ENCODE results near the gene VPS13C. TPM values are rescaled to one million over a fixed set of nuclear protein-coding genes. Genes with fewer than 3 reads are reported as not detected.
"Not testable (repeated sequence)": the region's sequence is repeated elsewhere in the genome, so short reads cannot be mapped to it uniquely, and the experiment has no call there.

The VPS13C gene
- polyA plus RNA-seq, 2 donors: 3.5 to 3.6 TPM

GRCh38 chr15:62027263-62027565 is 33.0 kb downstream of the VPS13C start:
- WGBS, 2 donors: 90 to 92% methylated on average over 3 of the region's 3 CpGs
- no peaks in the 10 kb centered on the region for H3K9me3 ChIP-seq (ENCODE audit: control insufficient read depth in 2 of 2, insufficient read depth in 1 of 2, low read depth in 1 of 2, low read length in 1 of 2)
- H3K27ac ChIP-seq (ENCODE audit: low read depth in 2 of 2, low read length in 1 of 2): no peak overlapping the region
- H3K4me3 ChIP-seq (ENCODE audit: low read depth in 1 of 2, low read length in 2 of 2): no peak overlapping the region
- no peaks in the 10 kb centered on the region for H3K27me3 ChIP-seq (ENCODE audit: control insufficient read depth in 1 of 2, insufficient read depth in 2 of 2, low read length in 2 of 2)
- H3K4me1 ChIP-seq (ENCODE audit: control insufficient read depth in 2 of 2, insufficient read depth in 2 of 2, low read length in 1 of 2): no peaks in the 10 kb centered on the region
- H3K36me3 ChIP-seq (ENCODE audit: control insufficient read depth in 2 of 2, insufficient read depth in 2 of 2, low read length in 1 of 2): no peaks in the 10 kb centered on the region

GRCh38 chr15:62026487-62027262 is 33.6 kb downstream of the VPS13C start:
- 77 to 87% methylated on average over 2 of the region's 2 CpGs for WGBS, 2 donors
- H3K9me3 ChIP-seq (ENCODE audit: control insufficient read depth in 2 of 2, insufficient read depth in 1 of 2, low read depth in 1 of 2, low read length in 1 of 2): no peaks in the 10 kb centered on the region

GRCh38 chr15:62021991-62022600 is 38.2 kb downstream of the VPS13C start:
- Histone ChIP-seq H3K27me3 (ENCODE audit: control insufficient read depth in 1 of 2, insufficient read depth in 2 of 2, low read length in 2 of 2) (no peaks in the 10 kb centered on the region), H3K36me3 (ENCODE audit: control insufficient read depth in 2 of 2, insufficient read depth in 2 of 2, low read length in 1 of 2) (no peaks in the 10 kb centered on the region), H3K27ac (ENCODE audit: low read depth in 2 of 2, low read length in 1 of 2) (no peak overlapping the region), H3K4me1 (ENCODE audit: control insufficient read depth in 2 of 2, insufficient read depth in 2 of 2, low read length in 1 of 2) (no peaks in the 10 kb centered on the region), H3K4me3 (ENCODE audit: low read depth in 1 of 2, low read length in 2 of 2) (no peak overlapping the region), H3K9me3 (ENCODE audit: control insufficient read depth in 2 of 2, insufficient read depth in 1 of 2, low read depth in 1 of 2, low read length in 1 of 2) (no peaks in the 10 kb centered on the region)
- WGBS, 2 donors: 96 to 97% methylated on average over 3 of the region's 3 CpGs

More at GRCh38 chr15:62026487-62027262, 33.6 kb downstream of the VPS13C start:
- H3K4me1 ChIP-seq (ENCODE audit: control insufficient read depth in 2 of 2, insufficient read depth in 2 of 2, low read length in 1 of 2): no peaks in the 10 kb centered on the region
- H3K36me3 ChIP-seq (ENCODE audit: control insufficient read depth in 2 of 2, insufficient read depth in 2 of 2, low read length in 1 of 2): no peaks in the 10 kb centered on the region
- H3K27me3 ChIP-seq (ENCODE audit: control insufficient read depth in 1 of 2, insufficient read depth in 2 of 2, low read length in 2 of 2): no peaks in the 10 kb centered on the region
- H3K4me3 ChIP-seq (ENCODE audit: low read depth in 1 of 2, low read length in 2 of 2): no peak overlapping the region
- H3K27ac ChIP-seq (ENCODE audit: low read depth in 2 of 2, low read length in 1 of 2): no peak overlapping the region

- H3K27me3 ChIP-seq (ENCODE audit: control insufficient read depth in 1 of 2, insufficient read depth in 2 of 2, low read length in 2 of 2): no peaks in the 10 kb centered on the region
- H3K4me1 ChIP-seq (ENCODE audit: control insufficient read depth in 2 of 2, insufficient read depth in 2 of 2, low read length in 1 of 2): no peaks in the 10 kb centered on the region
- 92 to 97% methylated on average over 3 of the region's 3 CpGs for WGBS, 2 donors
Measured at GRCh38 chr15:62020576-62021160, 39.6 kb downstream of the VPS13C start.

GRCh38 chr15:62005354-62005753 is 54.9 kb downstream of the VPS13C start:
- not testable (repeated sequence) for H3K27me3 ChIP-seq (ENCODE audit: control insufficient read depth in 1 of 2, insufficient read depth in 2 of 2, low read length in 2 of 2); H3K4me1 ChIP-seq (ENCODE audit: control insufficient read depth in 2 of 2, insufficient read depth in 2 of 2, low read length in 1 of 2); H3K4me3 ChIP-seq (ENCODE audit: low read depth in 1 of 2, low read length in 2 of 2); H3K36me3 ChIP-seq (ENCODE audit: control insufficient read depth in 2 of 2, insufficient read depth in 2 of 2, low read length in 1 of 2); H3K9me3 ChIP-seq (ENCODE audit: control insufficient read depth in 2 of 2, insufficient read depth in 1 of 2, low read depth in 1 of 2, low read length in 1 of 2); H3K27ac ChIP-seq (ENCODE audit: low read depth in 2 of 2, low read length in 1 of 2)
- WGBS, 2 donors: 98 to 100% methylated on average over 5 of the region's 7 CpGs

More at GRCh38 chr15:62020576-62021160, 39.6 kb downstream of the VPS13C start:
- Histone ChIP-seq H3K9me3 (ENCODE audit: control insufficient read depth in 2 of 2, insufficient read depth in 1 of 2, low read depth in 1 of 2, low read length in 1 of 2) (no peaks in the 10 kb centered on the region), H3K27ac (ENCODE audit: low read depth in 2 of 2, low read length in 1 of 2) (no peak overlapping the region), H3K4me3 (ENCODE audit: low read depth in 1 of 2, low read length in 2 of 2) (no peak overlapping the region), H3K36me3 (ENCODE audit: control insufficient read depth in 2 of 2, insufficient read depth in 2 of 2, low read length in 1 of 2) (no peaks in the 10 kb centered on the region)

DNA sequence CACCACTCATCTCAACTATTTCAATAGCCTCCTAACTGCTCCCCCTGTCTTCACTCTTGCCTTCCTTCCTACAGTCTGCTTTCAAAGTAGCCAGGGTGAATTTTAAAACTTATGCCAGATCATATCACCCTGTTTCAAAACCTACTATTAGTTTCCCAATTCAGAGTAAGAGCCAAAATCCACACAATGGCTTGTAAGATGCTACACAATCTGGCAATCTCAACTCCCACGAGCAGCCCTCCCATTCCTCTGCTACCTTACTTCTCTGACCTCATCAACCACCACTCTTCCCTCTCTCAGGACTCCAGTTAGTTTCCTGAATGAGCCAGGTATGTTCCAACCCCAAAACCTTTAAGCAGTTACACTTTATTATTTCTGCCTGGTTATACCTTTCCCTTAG is 62.5 kb downstream of the VPS13C start:
- Histone ChIP-seq H3K36me3 (ENCODE audit: control insufficient read depth in 2 of 2, insufficient read depth in 2 of 2, low read length in 1 of 2) (no peaks in the 10 kb centered on the region), H3K27me3 (ENCODE audit: control insufficient read depth in 1 of 2, insufficient read depth in 2 of 2, low read length in 2 of 2) (no peaks in the 10 kb centered on the region), H3K4me3 (ENCODE audit: low read depth in 1 of 2, low read length in 2 of 2) (no peak overlapping the region), H3K9me3 (ENCODE audit: control insufficient read depth in 2 of 2, insufficient read depth in 1 of 2, low read depth in 1 of 2, low read length in 1 of 2) (no peaks in the 10 kb centered on the region), H3K4me1 (ENCODE audit: control insufficient read depth in 2 of 2, insufficient read depth in 2 of 2, low read length in 1 of 2) (no peaks in the 10 kb centered on the region), H3K27ac (ENCODE audit: low read depth in 2 of 2, low read length in 1 of 2) (no peak overlapping the region)
- 84 to 90% methylated on average over 1 of the region's 1 CpG for WGBS, 2 donors

GRCh38 chr15:61996056-61996635 is 64.1 kb downstream of the VPS13C start:
- H3K9me3 ChIP-seq (ENCODE audit: control insufficient read depth in 2 of 2, insufficient read depth in 1 of 2, low read depth in 1 of 2, low read length in 1 of 2): no peaks in the 10 kb centered on the region
- no peaks in the 10 kb centered on the region for H3K4me1 ChIP-seq (ENCODE audit: control insufficient read depth in 2 of 2, insufficient read depth in 2 of 2, low read length in 1 of 2)
- H3K4me3 ChIP-seq (ENCODE audit: low read depth in 1 of 2, low read length in 2 of 2): no peak overlapping the region
- 92% methylated on average over 4 of the region's 4 CpGs for WGBS, 2 donors
- H3K27me3 ChIP-seq (ENCODE audit: control insufficient read depth in 1 of 2, insufficient read depth in 2 of 2, low read length in 2 of 2): no peaks in the 10 kb centered on the region
- no peaks in the 10 kb centered on the region for H3K36me3 ChIP-seq (ENCODE audit: control insufficient read depth in 2 of 2, insufficient read depth in 2 of 2, low read length in 1 of 2)
- H3K27ac ChIP-seq (ENCODE audit: low read depth in 2 of 2, low read length in 1 of 2): no peak overlapping the region

GRCh38 chr15:61994216-61994615 is 66.0 kb downstream of the VPS13C start:
- H3K36me3 ChIP-seq (ENCODE audit: control insufficient read depth in 2 of 2, insufficient read depth in 2 of 2, low read length in 1 of 2): no peaks in the 10 kb centered on the region
- 94 to 96% methylated on average over 1 of the region's 1 CpG for WGBS, 2 donors
- no peaks in the 10 kb centered on the region for H3K9me3 ChIP-seq (ENCODE audit: control insufficient read depth in 2 of 2, insufficient read depth in 1 of 2, low read depth in 1 of 2, low read length in 1 of 2)
- no peaks in the 10 kb centered on the region for H3K4me1 ChIP-seq (ENCODE audit: control insufficient read depth in 2 of 2, insufficient read depth in 2 of 2, low read length in 1 of 2)
- H3K27me3 ChIP-seq (ENCODE audit: control insufficient read depth in 1 of 2, insufficient read depth in 2 of 2, low read length in 2 of 2): no peaks in the 10 kb centered on the region
- no peak overlapping the region for H3K4me3 ChIP-seq (ENCODE audit: low read depth in 1 of 2, low read length in 2 of 2)
- H3K27ac ChIP-seq (ENCODE audit: low read depth in 2 of 2, low read length in 1 of 2): no peak overlapping the region

- no peaks in the 10 kb centered on the region for H3K9me3 ChIP-seq (ENCODE audit: control insufficient read depth in 2 of 2, insufficient read depth in 1 of 2, low read depth in 1 of 2, low read length in 1 of 2)
- H3K27ac ChIP-seq (ENCODE audit: low read depth in 2 of 2, low read length in 1 of 2): no peak overlapping the region
- no peak overlapping the region for H3K4me3 ChIP-seq (ENCODE audit: low read depth in 1 of 2, low read length in 2 of 2)
- H3K36me3 ChIP-seq (ENCODE audit: control insufficient read depth in 2 of 2, insufficient read depth in 2 of 2, low read length in 1 of 2): no peaks in the 10 kb centered on the region
- no peaks in the 10 kb centered on the region for H3K27me3 ChIP-seq (ENCODE audit: control insufficient read depth in 1 of 2, insufficient read depth in 2 of 2, low read length in 2 of 2)
- no peaks in the 10 kb centered on the region for H3K4me1 ChIP-seq (ENCODE audit: control insufficient read depth in 2 of 2, insufficient read depth in 2 of 2, low read length in 1 of 2)
Measured at GRCh38 chr15:61992518-61992917, 67.7 kb downstream of the VPS13C start.
